ENCODE data around the gene HOXB5.

DNA sequence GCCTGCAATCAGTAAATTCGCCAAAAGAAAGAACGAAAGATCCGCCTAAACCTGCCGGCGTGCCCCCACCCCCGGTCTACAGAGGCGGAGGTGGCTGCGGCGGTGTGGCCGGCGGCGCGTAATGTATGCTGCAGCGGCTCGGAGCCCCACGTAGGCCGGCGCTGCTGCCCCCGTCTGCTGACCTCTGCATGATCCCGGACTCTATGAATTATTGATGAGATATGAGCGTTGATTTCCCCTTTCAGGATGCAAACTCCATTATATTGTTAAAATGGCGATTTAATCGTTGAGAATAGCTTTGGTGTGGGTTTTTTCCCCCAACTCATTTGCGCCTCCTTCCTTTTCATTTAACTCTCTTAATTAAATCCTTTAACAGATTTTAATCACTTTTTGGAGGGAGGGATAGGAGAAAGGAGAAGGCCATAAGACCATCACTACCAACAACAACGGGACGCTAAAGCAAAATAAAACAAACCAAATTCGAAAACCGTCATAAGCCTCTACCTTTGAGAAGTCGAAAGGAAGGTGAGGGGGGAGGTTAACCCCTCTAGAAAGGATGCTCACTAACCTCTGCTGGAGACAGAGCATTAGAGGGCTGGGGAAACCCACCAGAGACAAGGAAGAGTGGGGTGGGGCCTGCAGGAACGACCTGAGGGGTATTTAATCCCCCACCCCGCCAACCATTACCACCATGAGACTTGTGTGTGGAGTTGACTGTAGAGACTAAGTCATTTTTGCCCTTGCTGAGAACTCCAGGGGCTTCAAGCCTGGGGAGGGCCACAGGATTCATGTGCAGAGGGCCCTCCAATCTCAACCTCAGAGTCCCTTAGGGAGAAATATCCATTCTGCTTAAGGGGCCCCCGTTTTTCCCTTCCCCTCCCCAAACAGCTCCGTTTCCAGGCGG lies 7.0 kb downstream of the HOXB5 start:
- TF ChIP-seq, protein P1, sequence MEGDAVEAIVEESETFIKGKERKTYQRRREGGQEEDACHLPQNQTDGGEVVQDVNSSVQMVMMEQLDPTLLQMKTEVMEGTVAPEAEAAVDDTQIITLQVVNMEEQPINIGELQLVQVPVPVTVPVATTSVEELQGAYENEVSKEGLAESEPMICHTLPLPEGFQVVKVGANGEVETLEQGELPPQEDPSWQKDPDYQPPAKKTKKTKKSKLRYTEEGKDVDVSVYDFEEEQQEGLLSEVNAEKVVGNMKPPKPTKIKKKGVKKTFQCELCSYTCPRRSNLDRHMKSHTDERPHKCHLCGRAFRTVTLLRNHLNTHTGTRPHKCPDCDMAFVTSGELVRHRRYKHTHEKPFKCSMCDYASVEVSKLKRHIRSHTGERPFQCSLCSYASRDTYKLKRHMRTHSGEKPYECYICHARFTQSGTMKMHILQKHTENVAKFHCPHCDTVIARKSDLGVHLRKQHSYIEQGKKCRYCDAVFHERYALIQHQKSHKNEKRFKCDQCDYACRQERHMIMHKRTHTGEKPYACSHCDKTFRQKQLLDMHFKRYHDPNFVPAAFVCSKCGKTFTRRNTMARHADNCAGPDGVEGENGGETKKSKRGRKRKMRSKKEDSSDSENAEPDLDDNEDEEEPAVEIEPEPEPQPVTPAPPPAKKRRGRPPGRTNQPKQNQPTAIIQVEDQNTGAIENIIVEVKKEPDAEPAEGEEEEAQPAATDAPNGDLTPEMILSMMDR (IDR thresholded peaks at IDR 0.05; ENCODE audit: low read length) = no peak
- no peak for TF ChIP-seq EZH2 (IDR thresholded peaks at IDR 0.05; ENCODE audit: borderline replicate concordance, low read length)
